Measurements from ENCODE around the gene TRAK2. TPM values are rescaled to one million over a fixed set of nuclear protein-coding genes. Genes with fewer than 3 reads are reported as not detected.

The TRAK2 gene
- total and polyA plus RNA-seq, 2 donors (not counting 3 experiments of a cell fraction or from before 2014, with no cell fraction given): 9.7 to 35.7 TPM

GRCh38 chr2:201345625-201346213 is 105.5 kb downstream of the TRAK2 start:
- BruUV-seq (replicated peaks): no TSS peak
- Histone ChIP-seq H4K20me1 (replicated peaks; ENCODE audit: control insufficient read depth, extremely low read depth, insufficient read depth, low read length) (no peaks in the 10 kb centered on the region), H3K4me1 (ENCODE audit: control insufficient read depth, extremely low read depth, insufficient read depth, low read length) (no peaks in the 10 kb centered on the region), H3K4me3 (replicated peaks in 1 of 3; ENCODE audit: insufficient read depth in 1 of 3, low read depth in 1 of 3, low read length in 3 of 3) (no peak overlapping the region), H3K9ac (replicated peaks; ENCODE audit: extremely low read depth, insufficient read depth, low read length) (no peak overlapping the region), H3K27ac (ENCODE audit: insufficient read depth, low read depth, low read length) (no peak overlapping the region), H3K36me3 (ENCODE audit: control insufficient read depth in 2 of 2, extremely low read depth in 1 of 2, insufficient read depth in 2 of 2, low read length in 2 of 2) (no peaks in the 10 kb centered on the region), H3K79me2 (ENCODE audit: control insufficient read depth, insufficient read depth, low read length) (no peaks in the 10 kb centered on the region), H3K9me3 (replicated peaks; ENCODE audit: control insufficient read depth, insufficient read depth, low read length) (no peaks in the 10 kb centered on the region), H3K9me1 (replicated peaks; ENCODE audit: control insufficient read depth, extremely low read depth, insufficient read depth, low read length) (no peaks in the 10 kb centered on the region), H3K27me3 (ENCODE audit: control insufficient read depth in 2 of 2, insufficient read depth in 2 of 2, low read length in 2 of 2) (no peaks in the 10 kb centered on the region), H2AFZ (ENCODE audit: low read depth, low read length) (no peak overlapping the region), H3K4me2 (ENCODE audit: insufficient read depth, low read length) (no peak overlapping the region)
- intact Hi-C loops (cut with micrococcal nuclease): no loop called here
- FAIRE-seq: no peak
- TF ChIP-seq FOS (IDR thresholded peaks at IDR 0.05; ENCODE audit: borderline replicate concordance, insufficient read depth, low read length): no peak
- ChIA-PET CTCF (interaction anchor here (1.4 kb wide), 1 partner anchor 18 kb away, joined by 3 read pairs; no protein-coding TSS in a partner anchor), POLR2A (no interaction called here)
- DNase-seq (ENCODE audit: low read depth, low spot score): no peak
- dilution Hi-C loops (cut with MboI; ENCODE audit: extremely low pct_ligation_motif_present, low sequenced_read_pairs): no loop called here

- Histone ChIP-seq H2AFZ (ENCODE audit: low read depth, low read length) (no peak overlapping the region), H3K4me2 (ENCODE audit: insufficient read depth, low read length) (no peak overlapping the region), H3K9ac (replicated peaks; ENCODE audit: extremely low read depth, insufficient read depth, low read length) (no peak overlapping the region), H3K27ac (ENCODE audit: insufficient read depth, low read depth, low read length) (no peak overlapping the region), H3K4me3 (replicated peaks in 1 of 3; ENCODE audit: insufficient read depth in 1 of 3, low read depth in 1 of 3, low read length in 3 of 3) (no peak overlapping the region), H3K79me2 (ENCODE audit: control insufficient read depth, insufficient read depth, low read length) (no peaks in the 10 kb centered on the region), H3K9me1 (replicated peaks; ENCODE audit: control insufficient read depth, extremely low read depth, insufficient read depth, low read length) (no peaks in the 10 kb centered on the region), H3K4me1 (ENCODE audit: control insufficient read depth, extremely low read depth, insufficient read depth, low read length) (no peaks in the 10 kb centered on the region), H3K36me3 (ENCODE audit: control insufficient read depth in 2 of 2, extremely low read depth in 1 of 2, insufficient read depth in 2 of 2, low read length in 2 of 2) (no peaks in the 10 kb centered on the region), H4K20me1 (replicated peaks; ENCODE audit: control insufficient read depth, extremely low read depth, insufficient read depth, low read length) (no peaks in the 10 kb centered on the region), H3K9me3 (replicated peaks; ENCODE audit: control insufficient read depth, insufficient read depth, low read length) (no peaks in the 10 kb centered on the region), H3K27me3 (ENCODE audit: control insufficient read depth in 2 of 2, insufficient read depth in 2 of 2, low read length in 2 of 2) (no peaks in the 10 kb centered on the region)
- intact Hi-C loops (cut with micrococcal nuclease) (no loop called here), dilution Hi-C loops (cut with MboI; ENCODE audit: extremely low pct_ligation_motif_present, low sequenced_read_pairs) (no loop called here)
- TF ChIP-seq POLR2A (IDR thresholded peaks at IDR 0.05; ENCODE audit: low read depth, low read length) (no peak), MAX (IDR thresholded peaks at IDR 0.05; ENCODE audit: insufficient read depth, insufficient read length) (no peak), EZH2 (IDR thresholded peaks at IDR 0.05; ENCODE audit: borderline replicate concordance, low read depth, low read length, severe bottlenecking) (no peak), CTCF (IDR thresholded peaks at IDR 0.05; ENCODE audit: extremely low read depth in 1 of 2, insufficient read depth in 1 of 2, low read depth in 1 of 2, low read length in 2 of 2) (no peak), POLR2AphosphoS5 (IDR thresholded peaks at IDR 0.05; ENCODE audit: insufficient read depth, low read depth, low read length) (no peak), FOS (IDR thresholded peaks at IDR 0.05; ENCODE audit: borderline replicate concordance, insufficient read depth, low read length) (no peak), MYC (IDR thresholded peaks at IDR 0.05; ENCODE audit: low read depth, low read length) (no peak), JUN (IDR thresholded peaks at IDR 0.05; ENCODE audit: borderline replicate concordance, insufficient read depth, insufficient read length, low read depth) (no peak), GATA2 (IDR thresholded peaks at IDR 0.05; ENCODE audit: insufficient read depth, insufficient read length, low read depth, low read length) (no peak)
- ChIA-PET CTCF (interaction anchor here (1.0 to 2.0 kb wide), 4 partner anchors 13 to 20 kb away, joined by 3 to 4 read pairs (median 3); no protein-coding TSS in a partner anchor), POLR2A (no interaction called here)
- FAIRE-seq (no peak), DNase-seq (ENCODE audit: low read depth, low spot score) (no peak)
- BruUV-seq (replicated peaks): no TSS peak
Observed at GRCh38 chr2:201344663-201345366, 106.4 kb downstream of the TRAK2 start.

All from endothelial cell of umbilical vein (primary cell).